ENCODE data around the gene PRTG.
"Not testable (repeated sequence)": the region's sequence is repeated elsewhere in the genome, so short reads cannot be mapped to it uniquely, and the experiment has no call there.

PRTG gene

GRCh38 chr15:55694652-55695150 is 48.3 kb downstream of the PRTG start:
- ATAC-seq, result peak; percentile 76
- TF ChIP-seq ZFP30 (CRISPR knock-in tag; IDR thresholded peaks at IDR 0.05), result no peak
- TF ChIP-seq POU6F1 (CRISPR knock-in tag; IDR thresholded peaks at IDR 0.05; ENCODE audit: borderline replicate concordance, low read depth), result no peak
- TF ChIP-seq PATZ1 (CRISPR knock-in tag; IDR thresholded peaks at IDR 0.05; ENCODE audit: borderline replicate concordance), result no peak
- TF ChIP-seq CSRNP3 (CRISPR knock-in tag; IDR thresholded peaks at IDR 0.05), result no peak
- TF ChIP-seq PPARA (CRISPR knock-in tag; IDR thresholded peaks at IDR 0.05; ENCODE audit: borderline replicate concordance), result no peak
- no peak for TF ChIP-seq ZFP3 (CRISPR knock-in tag; IDR thresholded peaks at IDR 0.05)
- TF ChIP-seq TOX (CRISPR knock-in tag; IDR thresholded peaks at IDR 0.05; ENCODE audit: borderline replicate concordance), result no peak
- TF ChIP-seq CSDC2 (CRISPR knock-in tag; IDR thresholded peaks at IDR 0.05), result no peak
- no peak for TF ChIP-seq CREB5 (CRISPR knock-in tag; IDR thresholded peaks at IDR 0.05; ENCODE audit: low read depth)

GRCh38 chr15:55693116-55693515 is 49.8 kb downstream of the PRTG start:
- ATAC-seq, result not testable (repeated sequence)

GRCh38 chr15:55687792-55688191 is 55.2 kb downstream of the PRTG start:
- TF ChIP-seq SNAI2 (CRISPR knock-in tag; IDR thresholded peaks at IDR 0.05) (no peak), CSRNP3 (CRISPR knock-in tag; IDR thresholded peaks at IDR 0.05) (no peak), OSR1 (CRISPR knock-in tag; IDR thresholded peaks at IDR 0.05) (no peak), ISL1 (CRISPR knock-in tag; IDR thresholded peaks at IDR 0.05) (no peak), PPARA (CRISPR knock-in tag; IDR thresholded peaks at IDR 0.05; ENCODE audit: borderline replicate concordance) (no peak), TOX (CRISPR knock-in tag; IDR thresholded peaks at IDR 0.05; ENCODE audit: borderline replicate concordance) (no peak), ZNF70 (CRISPR knock-in tag; IDR thresholded peaks at IDR 0.05) (no peak), GLIS3 (CRISPR knock-in tag; IDR thresholded peaks at IDR 0.05) (no peak), ARNTL (CRISPR knock-in tag; IDR thresholded peaks at IDR 0.05; ENCODE audit: borderline replicate concordance, low read depth) (no peak), ZNF8 (CRISPR knock-in tag; IDR thresholded peaks at IDR 0.05) (no peak), RARB (CRISPR knock-in tag; IDR thresholded peaks at IDR 0.05) (no peak), POU6F1 (CRISPR knock-in tag; IDR thresholded peaks at IDR 0.05; ENCODE audit: borderline replicate concordance, low read depth) (no peak)
- no peak for ATAC-seq

GRCh38 chr15:55685286-55685685 is 57.7 kb downstream of the PRTG start:
- no peak for ATAC-seq
- TF ChIP-seq TSHZ2 (CRISPR knock-in tag; IDR thresholded peaks at IDR 0.05), result no peak
- no peak for TF ChIP-seq OSR1 (CRISPR knock-in tag; IDR thresholded peaks at IDR 0.05)
- TF ChIP-seq CSDC2 (CRISPR knock-in tag; IDR thresholded peaks at IDR 0.05), result no peak
- TF ChIP-seq GLIS3 (CRISPR knock-in tag; IDR thresholded peaks at IDR 0.05), result no peak
- TF ChIP-seq ZFP3 (CRISPR knock-in tag; IDR thresholded peaks at IDR 0.05), result no peak
- TF ChIP-seq POU6F1 (CRISPR knock-in tag; IDR thresholded peaks at IDR 0.05; ENCODE audit: borderline replicate concordance, low read depth), result no peak
- no peak for TF ChIP-seq TOX (CRISPR knock-in tag; IDR thresholded peaks at IDR 0.05; ENCODE audit: borderline replicate concordance)
- TF ChIP-seq ZNF565 (CRISPR knock-in tag; conservative IDR thresholded peaks at IDR 0.05; ENCODE audit: low read depth), result no peak
- TF ChIP-seq ARNTL (CRISPR knock-in tag; IDR thresholded peaks at IDR 0.05; ENCODE audit: borderline replicate concordance, low read depth), result no peak
- no peak for TF ChIP-seq ZC3H10 (CRISPR knock-in tag; IDR thresholded peaks at IDR 0.05)
- no peak for TF ChIP-seq ZNF70 (CRISPR knock-in tag; IDR thresholded peaks at IDR 0.05)
- TF ChIP-seq SNAI2 (CRISPR knock-in tag; IDR thresholded peaks at IDR 0.05), result no peak
- TF ChIP-seq TCF4 (CRISPR knock-in tag; IDR thresholded peaks at IDR 0.05; ENCODE audit: borderline replicate concordance), result no peak
